ENCODE data around the gene BLNK.

- TF ChIP-seq, protein P1, sequence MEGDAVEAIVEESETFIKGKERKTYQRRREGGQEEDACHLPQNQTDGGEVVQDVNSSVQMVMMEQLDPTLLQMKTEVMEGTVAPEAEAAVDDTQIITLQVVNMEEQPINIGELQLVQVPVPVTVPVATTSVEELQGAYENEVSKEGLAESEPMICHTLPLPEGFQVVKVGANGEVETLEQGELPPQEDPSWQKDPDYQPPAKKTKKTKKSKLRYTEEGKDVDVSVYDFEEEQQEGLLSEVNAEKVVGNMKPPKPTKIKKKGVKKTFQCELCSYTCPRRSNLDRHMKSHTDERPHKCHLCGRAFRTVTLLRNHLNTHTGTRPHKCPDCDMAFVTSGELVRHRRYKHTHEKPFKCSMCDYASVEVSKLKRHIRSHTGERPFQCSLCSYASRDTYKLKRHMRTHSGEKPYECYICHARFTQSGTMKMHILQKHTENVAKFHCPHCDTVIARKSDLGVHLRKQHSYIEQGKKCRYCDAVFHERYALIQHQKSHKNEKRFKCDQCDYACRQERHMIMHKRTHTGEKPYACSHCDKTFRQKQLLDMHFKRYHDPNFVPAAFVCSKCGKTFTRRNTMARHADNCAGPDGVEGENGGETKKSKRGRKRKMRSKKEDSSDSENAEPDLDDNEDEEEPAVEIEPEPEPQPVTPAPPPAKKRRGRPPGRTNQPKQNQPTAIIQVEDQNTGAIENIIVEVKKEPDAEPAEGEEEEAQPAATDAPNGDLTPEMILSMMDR (IDR thresholded peaks at IDR 0.05; ENCODE audit: borderline replicate concordance, extremely low read depth, low read length, poor library complexity, severe bottlenecking): no peak
- TF ChIP-seq EZH2 (IDR thresholded peaks at IDR 0.05; ENCODE audit: borderline replicate concordance, low read depth, low read length, severe bottlenecking): no peak
Measured at GRCh38 chr10:96295475-96295874, 24.1 kb upstream of the BLNK start.

All from DND-41 (cell line).